Measurements from ENCODE around the gene CTDP1.
"Not testable (repeated sequence)": the region's sequence is repeated elsewhere in the genome, so short reads cannot be mapped to it uniquely, and the experiment has no call there.

CTDP1 gene

GRCh38 chr18:79718126-79718525, 38.5 kb downstream of the CTDP1 start:
- H2BK12ac ChIP-seq (ENCODE audit: low read length in 2 of 2), result no peak overlapping the region
- H3K4ac ChIP-seq (ENCODE audit: low read depth in 1 of 2, low read length in 2 of 2), result no peak overlapping the region
- H3K27ac ChIP-seq (ENCODE audit: low read length, poor library complexity, severe bottlenecking), result no peak overlapping the region
- no peak overlapping the region for H2AK5ac ChIP-seq (ENCODE audit: low read length, severe bottlenecking)
- no peak overlapping the region for H4K8ac ChIP-seq (ENCODE audit: low read length)
- 97% methylated on average over 15 of the region's 17 CpGs for WGBS
- no peak overlapping the region for H2BK5ac ChIP-seq (ENCODE audit: low read depth, low read length, poor library complexity, severe bottlenecking)
- DNase-seq, result no peak
- no peak overlapping the region for H3K14ac ChIP-seq (ENCODE audit: low read length in 2 of 2)
- no peaks in the 10 kb centered on the region for H3K27me3 ChIP-seq (ENCODE audit: control insufficient read depth in 1 of 2, insufficient read depth in 1 of 2, low read length in 2 of 2)
- no peaks in the 10 kb centered on the region for H3K4me1 ChIP-seq (ENCODE audit: control insufficient read depth, insufficient read depth, low read depth, low read length)
- no peak overlapping the region for H2BK15ac ChIP-seq (ENCODE audit: low read depth, poor library complexity, severe bottlenecking)
- no peak overlapping the region for H3K18ac ChIP-seq (ENCODE audit: low read depth in 1 of 2, low read length in 2 of 2)
- H3K36me3 ChIP-seq (ENCODE audit: control insufficient read depth in 1 of 2, insufficient read depth in 2 of 2, low read depth in 1 of 2, low read length in 2 of 2), result peaks cover 85 to 91% of the 10 kb centered on the region in 2 experiments
- H4K91ac ChIP-seq (ENCODE audit: low read length), result no peak overlapping the region
- no peak overlapping the region for H3K4me3 ChIP-seq (ENCODE audit: insufficient read depth in 1 of 2, low read depth in 1 of 2, low read length in 2 of 2)
- H3K9me3 ChIP-seq (ENCODE audit: control insufficient read depth, low read length), result peaks cover 6% of the 10 kb centered on the region
- peaks cover 31% of the 10 kb centered on the region for H3K79me1 ChIP-seq (replicated peaks; ENCODE audit: low read length, poor library complexity, severe bottlenecking)
- no peak overlapping the region for H2AFZ ChIP-seq (ENCODE audit: low read depth, low read length)
- no peak overlapping the region for H3K4me2 ChIP-seq (ENCODE audit: low read length, poor library complexity, severe bottlenecking)
- no peak overlapping the region for H3K9ac ChIP-seq (ENCODE audit: low read length)
- H3K23ac ChIP-seq (ENCODE audit: low read length in 2 of 2), result no peak overlapping the region
- no peak overlapping the region for H2BK120ac ChIP-seq (ENCODE audit: low read depth, low read length)

GRCh38 chr18:79718878-79719477, 39.4 kb downstream of the CTDP1 start:
- 97% methylated on average over 30 of the region's 30 CpGs for WGBS
- H4K91ac ChIP-seq (ENCODE audit: low read length), result no peak overlapping the region

GRCh38 chr18:79719478-79720358, 40.1 kb downstream of the CTDP1 start:
- not testable (repeated sequence) for H3K4me3 ChIP-seq (ENCODE audit: insufficient read depth in 1 of 2, low read depth in 1 of 2, low read length in 2 of 2); H2BK12ac ChIP-seq (ENCODE audit: low read length in 2 of 2); H2BK120ac ChIP-seq (ENCODE audit: low read depth, low read length); H3K4me2 ChIP-seq (ENCODE audit: low read length, poor library complexity, severe bottlenecking); H2AK5ac ChIP-seq (ENCODE audit: low read length, severe bottlenecking); H3K4ac ChIP-seq (ENCODE audit: low read depth in 1 of 2, low read length in 2 of 2); H3K4me1 ChIP-seq (ENCODE audit: control insufficient read depth, insufficient read depth, low read depth, low read length); H3K9ac ChIP-seq (ENCODE audit: low read length); DNase-seq; H3K27ac ChIP-seq (ENCODE audit: low read length, poor library complexity, severe bottlenecking); H2AFZ ChIP-seq (ENCODE audit: low read depth, low read length); H4K91ac ChIP-seq (ENCODE audit: low read length); H3K27me3 ChIP-seq (ENCODE audit: control insufficient read depth in 1 of 2, insufficient read depth in 1 of 2, low read length in 2 of 2); H2BK15ac ChIP-seq (ENCODE audit: low read depth, poor library complexity, severe bottlenecking); H2BK5ac ChIP-seq (ENCODE audit: low read depth, low read length, poor library complexity, severe bottlenecking); H3K23ac ChIP-seq (ENCODE audit: low read length in 2 of 2); H3K14ac ChIP-seq (ENCODE audit: low read length in 2 of 2); H3K18ac ChIP-seq (ENCODE audit: low read depth in 1 of 2, low read length in 2 of 2); H4K8ac ChIP-seq (ENCODE audit: low read length)
- WGBS, result 93% methylated on average over 18 of the region's 19 CpGs
- H3K9me3 ChIP-seq (ENCODE audit: control insufficient read depth, low read length), result peaks cover 16% of the 10 kb centered on the region
- peaks cover 87 to 89% of the 10 kb centered on the region in 2 experiments for H3K36me3 ChIP-seq (ENCODE audit: control insufficient read depth in 1 of 2, insufficient read depth in 2 of 2, low read depth in 1 of 2, low read length in 2 of 2)
- H3K79me1 ChIP-seq (replicated peaks; ENCODE audit: low read length, poor library complexity, severe bottlenecking), result peaks cover 37% of the 10 kb centered on the region

More at GRCh38 chr18:79718878-79719477, 39.4 kb downstream of the CTDP1 start:
- H2BK5ac ChIP-seq (ENCODE audit: low read depth, low read length, poor library complexity, severe bottlenecking), result no peak overlapping the region
- no peaks in the 10 kb centered on the region for H3K4me1 ChIP-seq (ENCODE audit: control insufficient read depth, insufficient read depth, low read depth, low read length)
- no peak overlapping the region for H4K8ac ChIP-seq (ENCODE audit: low read length)
- H3K4me3 ChIP-seq (ENCODE audit: insufficient read depth in 1 of 2, low read depth in 1 of 2, low read length in 2 of 2), result no peak overlapping the region
- no peak overlapping the region for H2BK12ac ChIP-seq (ENCODE audit: low read length in 2 of 2)
- H3K4me2 ChIP-seq (ENCODE audit: low read length, poor library complexity, severe bottlenecking), result no peak overlapping the region
- H3K79me1 ChIP-seq (replicated peaks; ENCODE audit: low read length, poor library complexity, severe bottlenecking), result peaks cover 38% of the 10 kb centered on the region
- H3K18ac ChIP-seq (ENCODE audit: low read depth in 1 of 2, low read length in 2 of 2), result no peak overlapping the region
- no peak overlapping the region for H2AK5ac ChIP-seq (ENCODE audit: low read length, severe bottlenecking)
- H3K27ac ChIP-seq (ENCODE audit: low read length, poor library complexity, severe bottlenecking), result no peak overlapping the region
- H3K27me3 ChIP-seq (ENCODE audit: control insufficient read depth in 1 of 2, insufficient read depth in 1 of 2, low read length in 2 of 2), result no peaks in the 10 kb centered on the region
- peaks cover 87 to 92% of the 10 kb centered on the region in 2 experiments for H3K36me3 ChIP-seq (ENCODE audit: control insufficient read depth in 1 of 2, insufficient read depth in 2 of 2, low read depth in 1 of 2, low read length in 2 of 2)
- peaks cover 12% of the 10 kb centered on the region for H3K9me3 ChIP-seq (ENCODE audit: control insufficient read depth, low read length)
- H2BK15ac ChIP-seq (ENCODE audit: low read depth, poor library complexity, severe bottlenecking), result no peak overlapping the region
- DNase-seq, result no peak
- no peak overlapping the region for H2BK120ac ChIP-seq (ENCODE audit: low read depth, low read length)
- no peak overlapping the region for H3K14ac ChIP-seq (ENCODE audit: low read length in 2 of 2)
- no peak overlapping the region for H3K4ac ChIP-seq (ENCODE audit: low read depth in 1 of 2, low read length in 2 of 2)
- H2AFZ ChIP-seq (ENCODE audit: low read depth, low read length), result no peak overlapping the region
- no peak overlapping the region for H3K9ac ChIP-seq (ENCODE audit: low read length)
- no peak overlapping the region for H3K23ac ChIP-seq (ENCODE audit: low read length in 2 of 2)

- Histone ChIP-seq H3K27ac (ENCODE audit: low read length, poor library complexity, severe bottlenecking) (no peak overlapping the region), H2BK120ac (ENCODE audit: low read depth, low read length) (no peak overlapping the region), H3K9me3 (ENCODE audit: control insufficient read depth, low read length) (peaks cover 16% of the 10 kb centered on the region), H3K23ac (ENCODE audit: low read length in 2 of 2) (no peak overlapping the region), H3K14ac (ENCODE audit: low read length in 2 of 2) (no peak overlapping the region), H2AK5ac (ENCODE audit: low read length, severe bottlenecking) (no peak overlapping the region), H3K4me1 (ENCODE audit: control insufficient read depth, insufficient read depth, low read depth, low read length) (no peaks in the 10 kb centered on the region), H2BK5ac (ENCODE audit: low read depth, low read length, poor library complexity, severe bottlenecking) (no peak overlapping the region), H3K4me2 (ENCODE audit: low read length, poor library complexity, severe bottlenecking) (no peak overlapping the region), H2AFZ (ENCODE audit: low read depth, low read length) (no peak overlapping the region), H3K36me3 (ENCODE audit: control insufficient read depth in 1 of 2, insufficient read depth in 2 of 2, low read depth in 1 of 2, low read length in 2 of 2) (peaks cover 86 to 89% of the 10 kb centered on the region in 2 experiments), H4K91ac (ENCODE audit: low read length) (no peak overlapping the region), H2BK12ac (ENCODE audit: low read length in 2 of 2) (no peak overlapping the region), H3K18ac (ENCODE audit: low read depth in 1 of 2, low read length in 2 of 2) (no peak overlapping the region), H3K79me1 (replicated peaks; ENCODE audit: low read length, poor library complexity, severe bottlenecking) (peaks cover 38% of the 10 kb centered on the region), H3K4me3 (ENCODE audit: insufficient read depth in 1 of 2, low read depth in 1 of 2, low read length in 2 of 2) (no peak overlapping the region), H2BK15ac (ENCODE audit: low read depth, poor library complexity, severe bottlenecking) (no peak overlapping the region), H3K27me3 (ENCODE audit: control insufficient read depth in 1 of 2, insufficient read depth in 1 of 2, low read length in 2 of 2) (no peaks in the 10 kb centered on the region), H3K9ac (ENCODE audit: low read length) (no peak overlapping the region), H4K8ac (ENCODE audit: low read length) (no peak overlapping the region), H3K4ac (ENCODE audit: low read depth in 1 of 2, low read length in 2 of 2) (no peak overlapping the region)
- peak; percentile 11 for DNase-seq
- WGBS, result 89% methylated on average over 14 of the region's 14 CpGs
Measured at GRCh38 chr18:79720359-79720733, 40.7 kb downstream of the CTDP1 start.

Data from mesenchymal stem cell (in vitro differentiated cells and primary cell).